Measurements from ENCODE around the gene SLC22A3. TPM values are rescaled to one million over a fixed set of nuclear protein-coding genes. Genes with fewer than 3 reads are reported as not detected.

Gene SLC22A3
- total and polyA plus RNA-seq, 2 donors from 2014 or later = 6.4 to 7.4 TPM

DNA sequence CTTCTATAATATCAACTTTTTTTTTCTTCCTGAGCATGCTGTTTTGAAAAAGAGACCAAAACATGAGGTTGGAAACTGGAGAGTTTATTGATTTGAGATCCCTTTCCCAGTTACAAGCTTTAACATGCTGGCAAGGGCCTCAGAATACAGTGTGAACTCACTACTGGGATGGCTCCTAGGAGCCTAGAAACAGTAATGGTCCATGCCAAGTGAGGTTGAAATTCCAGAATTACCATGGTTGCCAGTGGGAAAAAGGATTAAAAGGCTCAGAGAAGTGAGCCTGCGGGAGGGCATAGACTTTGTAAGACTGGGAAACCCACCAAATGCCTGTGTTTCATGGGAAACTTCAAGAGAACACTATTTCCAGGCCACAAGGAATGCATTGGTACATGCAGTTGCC is 28.9 kb upstream of the SLC22A3 start:
- intact Hi-C loops (cut with DNase I) = no loop called here
- Histone ChIP-seq H3K27ac (ENCODE audit: low read depth in 2 of 2, low read length in 2 of 2) (no peak overlapping the region), H3K36me3 (ENCODE audit: control insufficient read depth in 2 of 3, insufficient read depth in 3 of 3, low read length in 3 of 3) (no peaks in the 10 kb centered on the region), H3K4me3 (ENCODE audit: low read length in 3 of 3) (no peak overlapping the region), H3K27me3 (ENCODE audit: control insufficient read depth, insufficient read depth, low read length) (no peaks in the 10 kb centered on the region), H3K4me1 (ENCODE audit: control insufficient read depth in 2 of 3, insufficient read depth in 2 of 3, low read depth in 1 of 3, low read length in 3 of 3) (no peaks in the 10 kb centered on the region), H3K9me3 (ENCODE audit: control insufficient read depth in 2 of 3, insufficient read depth in 1 of 3, low read length in 3 of 3) (no peaks in the 10 kb centered on the region), H3K9ac (ENCODE audit: low read length in 3 of 3) (no peak overlapping the region)
- DNase-seq = no peak
- no peak for TF ChIP-seq CTCF (IDR thresholded peaks at IDR 0.05; ENCODE audit: borderline replicate concordance, extremely low read depth, insufficient read depth)
- no peak for FAIRE-seq

GRCh38 chr6:160321729-160322505 is 26.3 kb upstream of the SLC22A3 start:
- H3K9me3 ChIP-seq (ENCODE audit: control insufficient read depth in 2 of 3, insufficient read depth in 1 of 3, low read length in 3 of 3) = no peaks in the 10 kb centered on the region
- no peak overlapping the region for H3K27ac ChIP-seq (ENCODE audit: low read depth in 2 of 2, low read length in 2 of 2)
- intact Hi-C loops (cut with DNase I) = no loop called here
- no peaks in the 10 kb centered on the region for H3K27me3 ChIP-seq (ENCODE audit: control insufficient read depth, insufficient read depth, low read length)
- no peak for TF ChIP-seq CTCF (IDR thresholded peaks at IDR 0.05; ENCODE audit: borderline replicate concordance, extremely low read depth, insufficient read depth)
- H3K36me3 ChIP-seq (ENCODE audit: control insufficient read depth in 2 of 3, insufficient read depth in 3 of 3, low read length in 3 of 3) = no peaks in the 10 kb centered on the region
- no peak overlapping the region for H3K4me3 ChIP-seq (ENCODE audit: low read length in 3 of 3)
- DNase-seq (no peak), FAIRE-seq (no peak)
- H3K4me1 ChIP-seq (ENCODE audit: control insufficient read depth in 2 of 3, insufficient read depth in 2 of 3, low read depth in 1 of 3, low read length in 3 of 3) = no peaks in the 10 kb centered on the region
- H3K9ac ChIP-seq (ENCODE audit: low read length in 3 of 3) = no peak overlapping the region

DNA sequence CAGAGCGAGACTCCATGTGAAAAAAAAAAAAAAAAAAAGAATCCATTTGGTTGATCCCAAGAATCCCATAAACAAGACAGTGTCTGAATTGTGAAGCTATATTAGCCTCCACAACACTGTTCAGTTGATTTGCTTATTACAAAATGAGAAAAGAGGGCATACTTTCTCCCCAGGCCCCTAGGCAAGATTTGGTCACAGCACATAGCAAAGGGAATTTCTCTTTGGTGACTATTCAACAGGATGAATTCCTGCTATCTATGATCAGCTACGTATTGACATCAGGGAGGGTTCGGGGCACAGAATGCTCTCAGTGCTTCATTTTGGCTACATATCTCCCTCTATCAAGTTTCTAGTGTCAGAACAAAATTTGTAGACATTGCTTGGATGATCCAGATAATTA is 20.2 kb upstream of the SLC22A3 start:
- H3K9ac ChIP-seq (ENCODE audit: low read length in 3 of 3) = no peak overlapping the region
- no peak overlapping the region for H3K4me3 ChIP-seq (ENCODE audit: low read length in 3 of 3)
- no peak for TF ChIP-seq CTCF (IDR thresholded peaks at IDR 0.05; ENCODE audit: borderline replicate concordance, extremely low read depth, insufficient read depth)
- DNase-seq (no peak), FAIRE-seq (no peak)
- no peaks in the 10 kb centered on the region for H3K9me3 ChIP-seq (ENCODE audit: control insufficient read depth in 2 of 3, insufficient read depth in 1 of 3, low read length in 3 of 3)
- intact Hi-C loops (cut with DNase I) = no loop called here
- no peaks in the 10 kb centered on the region for H3K4me1 ChIP-seq (ENCODE audit: control insufficient read depth in 2 of 3, insufficient read depth in 2 of 3, low read depth in 1 of 3, low read length in 3 of 3)
- no peaks in the 10 kb centered on the region for H3K36me3 ChIP-seq (ENCODE audit: control insufficient read depth in 2 of 3, insufficient read depth in 3 of 3, low read length in 3 of 3)
- no peaks in the 10 kb centered on the region for H3K27me3 ChIP-seq (ENCODE audit: control insufficient read depth, insufficient read depth, low read length)
- no peak overlapping the region for H3K27ac ChIP-seq (ENCODE audit: low read depth in 2 of 2, low read length in 2 of 2)
